RCC 7860 (cell line): ENCODE results near the gene ZFYVE28.

Experiments used
- DNase-seq: peaks from one replicate; pipeline ENCODE4 v3.0.0-alpha.2; 2015; ENCODE audit warnings: low spot score
- FAIRE-seq: peaks from 2 replicates; lab custom pipeline; 2012; peaks lifted over from hg19 to GRCh38; lab: Jason Lieb, UNC

ZFYVE28 gene

DNA sequence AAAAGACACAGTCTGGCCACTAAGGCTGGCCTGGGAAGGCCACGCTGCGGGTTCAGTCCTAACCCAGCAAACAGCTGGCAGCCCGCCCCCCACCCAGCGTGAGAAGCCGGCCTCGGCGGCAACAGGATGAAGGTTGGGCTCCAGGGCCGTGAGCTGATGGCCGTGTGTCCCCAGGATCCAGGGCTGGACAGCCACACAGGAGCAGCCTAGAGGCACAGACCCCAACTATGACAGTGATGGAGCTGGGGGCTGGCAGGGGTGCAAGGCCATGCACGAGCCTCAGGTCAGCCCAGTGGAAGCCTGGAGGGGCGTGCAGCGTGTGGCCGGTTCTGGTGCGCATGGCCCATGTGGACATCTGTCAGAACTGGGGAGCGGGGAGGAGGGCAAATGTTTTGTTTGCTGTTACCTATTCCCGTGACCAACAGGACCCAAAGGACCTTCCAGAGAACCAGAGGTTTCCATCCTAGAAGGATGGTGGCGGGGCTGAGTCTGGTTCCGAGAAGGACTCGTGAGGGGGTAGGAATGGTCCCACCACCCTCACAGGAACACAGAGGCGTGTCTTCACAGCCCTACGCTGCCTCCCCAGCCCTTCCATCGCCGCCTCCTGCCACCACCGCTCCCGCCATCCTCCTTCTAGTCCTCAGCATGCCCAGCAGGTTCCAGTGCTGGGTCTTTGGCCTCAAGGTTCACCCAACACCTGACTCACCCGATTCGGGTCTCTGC, 46.5 kb downstream of the ZFYVE28 start:
- FAIRE-seq = no peak
- DNase-seq = no peak

DNA sequence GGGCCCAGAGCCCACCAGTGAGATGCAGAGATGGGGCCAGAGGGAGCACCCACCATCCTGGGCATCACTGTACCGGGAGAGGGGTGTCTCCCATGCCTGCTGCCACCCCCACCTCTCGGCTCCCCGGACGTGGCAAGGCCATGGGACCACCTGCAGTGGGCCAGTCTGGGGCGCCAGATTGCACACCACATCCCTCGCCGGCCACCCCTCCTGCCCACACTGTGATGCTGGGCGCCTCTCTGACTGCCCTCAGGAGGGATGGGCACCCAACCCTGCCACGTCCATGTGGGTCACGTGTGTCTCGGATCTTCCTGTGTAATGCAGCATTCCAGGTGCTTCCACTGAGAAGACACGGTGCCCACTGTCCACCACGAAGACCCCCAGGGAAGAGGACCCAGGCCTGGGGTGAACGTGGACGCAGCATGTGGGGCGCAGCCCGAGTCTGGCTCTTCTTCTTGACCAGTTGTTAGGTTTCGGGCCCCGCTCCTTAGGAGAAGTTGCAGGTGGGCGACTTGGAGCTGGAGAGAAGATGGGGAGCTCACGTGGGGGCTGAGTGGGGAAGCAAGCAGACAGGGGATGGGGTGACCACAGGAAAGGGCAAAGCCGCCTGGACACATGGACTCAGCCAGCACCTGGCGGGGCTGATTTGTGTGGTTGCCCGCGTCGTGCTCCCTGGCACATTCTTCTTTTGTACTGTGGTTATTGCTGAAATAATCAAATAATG, 47.7 kb downstream of the ZFYVE28 start:
- FAIRE-seq = no peak
- no peak for DNase-seq

DNA sequence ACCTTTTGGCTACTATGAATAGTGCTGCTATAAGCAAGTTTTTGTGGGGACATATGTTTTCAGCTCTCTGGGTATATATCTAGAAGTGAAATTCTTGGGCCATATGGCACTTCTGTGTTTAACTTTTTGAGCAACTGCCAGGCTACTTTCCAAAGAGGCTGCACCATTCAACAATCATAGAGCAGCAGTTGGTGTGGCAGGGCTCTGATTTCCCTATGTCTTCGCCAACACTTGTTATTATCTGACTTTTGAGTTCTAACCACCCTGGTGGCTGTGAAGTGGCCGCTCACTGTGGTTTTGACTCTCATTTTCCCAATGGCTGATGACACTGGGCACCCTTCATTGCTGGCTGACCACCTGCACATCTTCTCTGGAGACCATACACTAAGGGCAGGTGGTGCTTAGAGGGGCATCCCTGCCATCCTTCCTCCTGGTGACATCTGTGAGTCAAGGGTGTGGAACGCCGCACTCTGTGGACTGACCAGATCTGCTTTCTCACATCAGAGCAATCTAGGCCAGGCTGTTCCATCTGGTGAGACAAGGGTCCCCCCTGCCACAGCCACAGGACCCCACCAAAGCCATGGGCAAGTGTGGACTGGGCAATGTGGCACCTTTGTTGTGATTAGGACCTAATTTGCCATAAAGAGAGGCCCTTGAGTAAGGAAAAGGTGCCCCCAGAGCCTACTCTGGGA, 49.6 kb downstream of the ZFYVE28 start:
- DNase-seq (no peak), FAIRE-seq (no peak)

DNA sequence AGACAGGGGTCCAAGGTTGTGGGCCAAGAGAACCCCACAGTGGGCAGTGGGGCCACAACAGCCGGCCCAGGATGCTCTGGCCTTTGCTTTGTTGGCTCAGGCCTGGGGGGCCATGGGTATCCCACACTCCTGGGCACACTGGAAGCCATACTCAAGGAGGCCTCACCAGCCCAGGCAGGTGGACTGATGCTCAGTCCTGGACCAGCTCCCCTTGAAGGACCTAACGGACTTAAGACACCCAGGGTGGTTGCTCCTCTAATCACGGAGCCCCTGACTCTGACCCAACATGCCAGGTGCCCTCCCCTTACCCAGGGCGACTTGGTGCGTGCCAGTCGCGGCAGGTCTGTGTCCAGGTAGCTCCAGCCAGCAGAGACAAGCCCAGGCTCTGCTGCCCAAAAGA, 50.8 kb downstream of the ZFYVE28 start:
- FAIRE-seq (no peak), DNase-seq (no peak)

DNA sequence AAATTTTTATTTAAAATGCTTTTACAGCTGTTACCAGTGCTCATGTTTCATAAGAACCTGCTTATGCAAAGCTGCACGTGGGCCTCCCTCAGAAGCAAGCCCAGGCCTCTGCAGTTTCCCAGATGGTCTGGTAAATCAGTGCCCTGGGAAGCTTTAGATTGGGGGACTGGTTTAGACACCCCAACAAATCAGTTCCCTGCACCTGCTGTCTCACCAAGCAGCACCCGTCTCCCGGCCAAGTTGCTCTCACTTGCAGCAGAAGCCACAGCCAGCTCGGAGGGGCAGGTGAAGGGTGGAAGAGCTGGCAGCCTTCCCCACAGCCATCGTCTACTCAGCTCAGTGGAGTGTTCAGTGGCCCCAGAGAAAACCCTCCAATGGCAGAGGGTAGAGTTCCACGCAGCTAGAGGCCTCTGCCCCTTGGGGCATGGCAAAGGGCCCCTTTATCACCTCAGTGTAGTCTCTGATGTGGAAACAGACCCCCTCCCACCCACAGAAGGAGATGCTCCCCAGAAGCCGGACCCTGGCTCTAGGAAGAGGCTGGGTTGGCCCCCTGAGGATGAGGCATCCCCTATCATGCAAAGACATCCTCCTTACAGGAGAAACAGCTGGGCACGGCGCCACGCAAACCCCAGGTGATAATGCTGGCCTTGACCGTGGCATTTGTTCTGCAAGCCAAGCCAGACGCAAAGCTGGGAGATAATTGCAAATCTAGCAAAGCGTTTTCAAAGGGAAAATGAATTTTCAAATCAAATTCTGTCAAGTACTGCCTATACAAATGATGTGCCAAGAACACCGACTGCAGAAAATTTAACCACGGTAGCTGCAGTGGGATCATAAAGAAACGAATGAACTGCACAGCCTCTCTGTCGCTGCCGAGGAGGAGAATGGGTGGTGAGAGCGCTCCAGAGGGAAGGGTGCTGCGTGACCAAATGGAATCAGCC, 51.9 kb downstream of the ZFYVE28 start:
- FAIRE-seq = no peak

DNA sequence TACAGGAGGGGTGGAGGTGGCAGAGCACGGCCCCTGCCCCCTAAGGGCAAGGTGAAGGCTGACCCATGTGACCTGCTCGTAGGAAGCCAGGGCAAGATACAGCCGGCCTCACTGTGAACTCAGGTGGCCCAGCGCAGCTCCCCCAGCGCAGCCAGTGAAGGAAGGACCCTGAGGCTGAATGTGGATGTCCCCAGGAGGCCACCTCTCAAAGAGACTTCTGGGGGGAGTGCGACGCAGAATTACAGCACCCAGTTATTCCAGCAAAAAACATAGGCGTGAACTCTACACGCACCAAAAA, 52.6 kb downstream of the ZFYVE28 start:
- no peak for FAIRE-seq
- no peak for DNase-seq

More for the DNA sequence above, 51.9 kb downstream of the ZFYVE28 start:
- no peak for DNase-seq

DNA sequence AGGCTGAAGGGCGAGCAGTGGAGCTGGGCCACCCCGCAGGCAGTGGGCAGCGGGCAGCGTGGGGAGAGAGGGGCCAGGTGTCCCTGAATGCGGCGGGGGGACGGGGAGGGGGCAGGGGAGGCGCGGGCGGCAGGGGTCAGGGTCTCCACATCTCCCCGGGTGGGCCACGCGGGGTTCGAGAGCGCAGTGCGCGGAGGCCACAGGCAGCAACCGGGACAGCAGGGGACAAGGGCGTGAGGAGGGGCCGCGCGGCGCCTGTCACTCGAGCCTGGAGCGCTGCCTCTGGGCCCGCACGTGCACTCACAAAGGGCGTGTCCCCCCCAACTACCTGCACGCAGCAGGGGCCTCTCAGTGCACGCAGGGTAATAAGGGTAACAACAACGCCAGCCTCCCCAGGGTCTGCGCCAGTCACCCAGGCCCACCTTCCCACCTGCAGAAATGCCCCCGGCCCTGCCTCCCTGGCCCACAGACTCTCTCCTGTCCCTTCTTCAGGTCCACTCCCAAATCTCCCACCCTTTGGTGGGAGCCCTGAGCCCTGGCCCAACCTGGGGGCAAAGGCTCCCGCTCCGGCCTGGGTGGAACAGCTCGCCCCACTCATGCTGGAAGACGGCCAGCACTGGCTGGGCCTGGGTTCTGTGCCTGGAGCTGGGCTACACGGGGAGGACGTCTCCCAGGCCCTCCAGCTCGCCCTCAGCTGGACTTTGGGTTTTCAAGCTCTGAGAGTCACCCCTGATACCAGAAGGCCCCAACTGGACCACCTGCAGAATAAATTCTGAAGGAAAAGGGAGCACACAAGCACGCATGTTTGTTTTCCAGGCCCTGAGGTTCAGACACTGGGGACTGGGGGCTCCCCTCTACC, 53.2 kb downstream of the ZFYVE28 start:
- FAIRE-seq (no peak), DNase-seq (no peak)

DNA sequence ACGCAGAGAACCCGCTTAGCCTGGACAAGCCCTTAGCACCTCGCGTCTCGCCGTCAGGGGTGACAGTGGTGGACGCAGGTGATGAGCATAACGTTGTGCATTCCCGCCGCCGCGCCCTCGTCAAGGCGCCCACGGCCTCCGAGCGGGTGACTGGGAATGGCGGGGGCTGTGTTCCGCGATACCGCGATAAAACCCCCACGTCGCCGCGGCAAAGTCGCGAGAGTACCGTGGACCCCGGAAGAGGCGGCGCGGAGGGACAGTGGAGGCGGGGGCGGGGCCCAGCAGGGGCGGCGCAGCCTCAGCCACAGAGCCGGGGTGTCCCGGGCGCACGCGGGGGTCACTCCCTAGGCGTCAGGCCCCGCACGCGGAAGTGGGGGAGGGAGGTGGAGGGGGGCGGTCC, 53.8 kb downstream of the ZFYVE28 start:
- DNase-seq (no peak), FAIRE-seq (no peak)

DNA sequence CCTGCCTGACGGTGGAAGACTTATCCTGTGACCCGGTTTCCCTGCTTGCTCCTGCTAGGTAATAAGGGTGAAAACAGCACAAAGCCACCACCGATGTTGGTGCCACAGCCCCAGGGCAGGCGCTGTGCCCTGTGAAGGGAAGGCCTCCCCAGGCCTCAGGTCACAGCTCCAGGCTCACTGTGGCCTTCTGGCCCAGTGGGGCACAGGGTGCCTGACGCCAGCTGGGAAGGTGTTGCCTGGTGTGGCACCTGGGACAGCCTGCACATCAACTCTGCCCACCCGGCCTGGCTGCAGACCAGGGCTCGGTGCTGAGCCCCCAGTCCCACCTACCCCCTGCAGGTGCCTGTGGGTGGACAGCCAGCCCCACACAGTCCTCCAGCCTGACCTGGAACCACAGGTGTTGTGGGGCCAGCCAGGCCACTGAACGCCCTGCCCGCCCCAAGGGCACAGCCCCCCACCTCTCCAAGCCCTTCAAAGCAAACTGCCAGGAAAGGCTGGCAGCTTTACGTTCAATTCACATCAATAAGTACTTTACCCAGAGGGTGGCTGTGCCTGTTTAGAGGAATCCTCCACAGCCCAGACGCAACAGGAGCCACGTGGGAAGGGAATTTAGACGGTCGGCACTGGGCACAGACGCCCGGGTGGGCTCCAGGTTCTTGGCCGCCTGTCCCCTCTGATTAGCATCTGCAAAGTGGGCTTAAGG, 54.3 kb downstream of the ZFYVE28 start:
- DNase-seq (no peak), FAIRE-seq (no peak)

DNA sequence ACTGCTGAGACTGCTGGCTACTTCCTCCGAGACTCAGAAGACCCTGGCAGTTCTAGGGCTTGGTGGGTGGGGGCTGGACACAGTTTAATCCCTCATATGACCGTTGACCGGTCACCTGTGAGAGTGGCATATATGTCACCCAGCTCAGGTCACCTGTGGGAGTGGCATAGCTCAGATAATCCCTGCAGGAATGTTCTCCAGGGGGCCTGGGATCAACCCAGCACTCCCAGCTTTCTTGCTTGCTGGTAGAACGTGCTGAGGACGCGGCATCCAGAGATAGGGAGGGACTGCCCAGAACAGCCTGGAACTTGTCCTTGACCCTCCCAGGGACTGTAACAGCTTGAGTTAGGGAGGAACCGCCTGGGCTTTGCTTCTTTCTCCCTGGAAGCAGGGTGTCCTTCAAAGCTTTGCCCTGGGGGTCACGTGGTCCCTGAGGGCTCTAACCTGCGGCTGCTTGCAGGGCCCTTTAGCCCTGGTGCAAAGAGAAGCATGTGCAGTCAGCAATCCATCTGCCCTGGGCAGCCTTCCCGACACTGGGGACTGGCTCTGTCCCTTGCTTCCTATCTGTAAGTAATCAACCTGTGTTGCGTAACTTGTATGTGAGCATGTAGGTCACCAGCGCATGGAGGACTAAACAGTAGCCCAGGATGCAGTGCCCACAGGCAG, 55.3 kb downstream of the ZFYVE28 start:
- DNase-seq (no peak), FAIRE-seq (no peak)

DNA sequence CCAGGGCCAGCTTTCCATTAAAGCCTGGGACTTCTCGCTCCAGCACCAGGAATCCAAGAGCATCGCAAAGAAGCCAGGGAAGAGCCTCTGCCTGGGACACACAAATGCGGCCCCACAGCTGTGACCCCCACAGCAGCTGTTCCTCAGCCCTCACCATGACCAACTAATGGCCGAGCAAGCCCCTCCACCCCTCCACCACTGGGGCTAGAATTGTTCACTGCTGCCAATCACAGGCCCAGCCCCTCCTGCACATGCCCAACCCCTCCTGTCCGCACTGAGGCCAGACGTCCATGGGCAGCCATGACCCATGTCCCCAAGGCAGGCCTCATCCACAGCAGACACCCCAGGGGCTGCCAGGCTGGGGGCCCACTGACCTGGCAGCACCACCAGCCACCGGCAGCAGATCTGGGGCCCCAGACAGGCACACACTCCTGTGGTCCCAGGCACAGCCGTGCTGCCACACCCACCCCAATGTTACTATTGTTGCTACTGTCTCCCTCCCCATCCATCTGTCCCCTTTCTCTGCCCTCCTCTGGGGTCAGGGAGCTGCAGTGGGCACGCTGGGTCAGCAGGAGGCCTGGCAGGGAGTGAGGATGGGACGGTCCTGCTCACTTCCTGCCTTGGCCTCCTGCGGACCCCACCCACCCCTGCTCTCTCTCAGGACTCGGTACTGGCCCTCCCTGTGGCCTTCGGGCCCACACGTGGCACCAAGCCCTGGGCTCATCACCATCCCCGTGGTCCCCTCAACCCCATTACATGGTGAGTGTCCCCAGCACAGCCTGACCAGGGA, 56.0 kb downstream of the ZFYVE28 start:
- no peak for DNase-seq
- FAIRE-seq = no peak

DNA sequence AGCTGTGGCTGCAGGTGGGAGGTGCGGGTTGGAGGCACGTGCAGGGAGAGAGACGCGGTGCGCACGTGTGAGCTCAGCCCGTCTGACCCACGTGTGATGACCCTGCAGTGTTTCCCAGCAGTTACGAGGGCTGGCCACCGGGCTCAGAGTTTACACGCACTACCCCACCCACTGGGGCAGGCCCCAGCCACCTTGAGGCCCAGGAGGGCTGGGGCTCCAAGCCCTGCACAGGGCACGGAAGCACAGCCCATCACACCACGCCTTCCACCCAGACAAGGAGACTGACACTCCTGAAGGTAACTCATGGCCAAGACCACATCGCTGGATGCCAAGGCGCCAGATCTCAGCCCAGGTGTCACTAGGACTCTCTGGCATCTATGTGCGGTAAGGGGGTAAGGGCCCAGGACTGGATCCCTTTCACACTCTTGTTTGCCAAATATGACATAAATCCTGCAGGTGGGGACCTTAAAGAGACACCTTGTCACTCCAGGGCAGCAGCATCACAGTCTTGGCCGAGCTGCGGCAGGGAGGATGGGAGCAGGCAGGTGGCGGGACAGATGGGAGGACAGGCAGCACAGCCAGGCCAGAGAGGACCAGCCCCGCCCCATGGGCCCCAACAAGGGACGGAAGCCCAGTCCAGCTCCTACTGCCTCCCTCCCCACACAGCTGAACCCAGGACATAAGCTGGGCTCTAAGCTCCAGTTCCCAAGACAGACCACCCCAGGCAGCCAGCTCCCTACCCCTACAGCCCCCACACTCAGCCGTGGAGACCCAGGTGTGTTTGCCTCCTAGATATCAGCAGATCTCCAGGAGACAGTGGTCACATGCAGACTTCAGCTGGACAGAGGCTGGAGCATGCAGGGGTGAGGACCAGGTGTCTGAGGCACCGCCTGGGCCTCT, 56.8 kb downstream of the ZFYVE28 start:
- FAIRE-seq (no peak), DNase-seq (no peak)

DNA sequence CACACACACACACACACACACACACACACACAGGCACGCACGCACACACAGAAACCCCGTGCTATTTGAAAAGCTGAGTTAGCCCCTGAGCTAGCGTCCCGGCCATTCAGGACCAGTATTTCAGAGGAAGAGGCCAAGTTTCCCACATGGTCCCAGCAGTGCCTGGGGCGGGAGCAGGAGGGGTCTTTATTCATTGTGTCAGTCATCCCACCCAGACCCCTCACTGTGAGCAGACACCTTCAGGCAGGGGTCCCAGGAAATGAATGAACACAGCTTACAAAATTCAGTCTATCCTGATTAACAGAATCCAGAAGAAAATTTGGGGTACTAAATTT, 58.1 kb downstream of the ZFYVE28 start:
- no peak for FAIRE-seq
- DNase-seq = no peak

DNA sequence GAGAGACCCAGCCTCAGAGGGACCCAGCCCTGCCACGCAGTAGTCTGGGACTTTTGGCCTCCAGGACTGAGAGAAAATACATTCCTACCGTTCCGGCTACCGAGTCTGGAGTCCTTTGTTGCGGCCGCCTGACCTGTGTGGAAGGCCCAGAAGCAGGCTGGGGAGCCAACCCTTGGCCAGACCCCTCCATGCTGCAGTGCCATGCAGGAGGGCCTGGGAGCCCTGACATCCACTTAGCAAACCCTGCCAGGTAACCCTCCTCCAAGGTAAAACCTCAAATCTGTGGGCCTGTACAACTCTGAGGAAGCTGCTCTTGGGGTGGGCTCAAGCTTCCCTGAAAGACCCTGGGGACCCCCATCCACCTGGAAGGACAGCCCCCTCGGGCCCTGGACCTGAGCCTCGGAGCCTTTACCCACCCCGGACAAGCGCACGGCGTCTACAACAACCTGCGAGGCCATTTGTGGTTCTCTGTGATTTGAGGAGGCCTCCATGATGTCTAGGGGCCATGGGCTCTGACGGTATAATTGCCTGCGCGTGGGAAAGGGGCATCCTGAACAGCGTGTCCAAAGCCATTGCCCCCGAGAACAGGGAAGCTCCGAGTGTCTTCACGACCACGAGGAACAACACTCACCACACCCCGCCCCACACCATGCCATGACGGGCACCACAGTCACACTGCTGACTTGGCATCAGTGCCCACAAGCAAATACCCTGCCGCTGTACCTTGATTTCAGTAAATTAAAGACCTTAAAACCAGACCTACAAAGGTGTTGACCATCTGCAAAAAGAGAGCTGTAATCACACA, 58.7 kb downstream of the ZFYVE28 start:
- FAIRE-seq (no peak), DNase-seq (no peak)

DNA sequence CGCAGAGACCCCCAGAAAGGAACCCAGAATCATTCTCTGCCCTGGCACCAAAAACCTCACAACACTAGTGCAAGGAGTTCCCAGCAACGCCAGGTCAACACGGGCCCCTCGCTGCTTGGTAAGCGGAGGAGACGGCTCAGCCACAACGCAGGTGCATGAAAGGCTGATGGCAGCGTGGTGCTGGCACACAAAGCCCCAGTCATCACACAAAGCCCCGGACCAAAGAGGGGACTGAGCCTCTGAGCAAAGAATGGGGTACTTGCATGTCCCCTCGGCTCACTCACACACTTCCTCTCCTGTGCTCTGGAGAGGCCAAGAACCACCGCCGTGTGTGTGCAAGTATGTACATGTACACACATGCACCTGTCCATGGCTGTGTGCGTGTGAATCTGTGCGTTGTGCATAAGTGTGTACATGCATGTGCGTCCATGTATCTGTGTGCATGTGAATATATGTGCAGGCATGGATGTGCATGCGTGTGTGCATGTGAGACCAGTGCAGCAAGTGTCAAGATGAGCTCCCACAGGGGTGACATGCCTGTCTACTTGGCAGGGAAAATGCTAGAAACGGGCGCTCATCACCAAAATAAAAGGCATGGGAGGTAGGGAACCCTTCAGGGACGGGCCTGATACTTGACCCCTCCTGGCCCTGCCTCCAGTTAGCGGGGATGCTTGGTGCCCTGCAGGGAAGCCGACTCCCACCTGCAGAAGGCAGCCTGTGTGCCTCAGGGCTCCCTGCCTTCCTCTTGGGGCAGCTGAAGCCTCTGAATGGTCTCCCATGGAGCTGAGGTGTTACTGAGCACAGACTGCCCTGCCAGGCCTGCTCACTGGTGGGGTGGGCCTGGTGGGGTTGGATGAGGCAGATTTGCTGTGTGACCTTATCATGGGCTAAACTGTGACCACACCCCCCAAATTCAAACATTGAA, 60.4 kb downstream of the ZFYVE28 start:
- DNase-seq = no peak
- FAIRE-seq = no peak
